DND-41 (cell line): ENCODE data around the gene AHRR.

Experiments
- ATAC-seq: fragments of 200-7000 bp; cut with Tn5 transposase; 3 replicates; pipeline ENCODE4 v1.9.1; 2021; ENCODE audit warnings: low read depth; ENCODE audit not compliant: insufficient read depth
- DNase-seq: peaks from one replicate; pipeline ENCODE4 v3.0.0-alpha.2; 2020
- H2AFZ ChIP-seq: 2 replicates; pipeline ENCODE4 v1.6.0; 2012; ENCODE audit warnings: low read depth, low read length
- H3K27ac ChIP-seq: 2 replicates; pipeline ENCODE4 v1.5.1; 2012; ENCODE audit warnings: low read length, inconsistent platforms
- H3K27me3 ChIP-seq: fragments of 200-600 bp; sonication (generic); 2 replicates; pipeline ENCODE4 v1.6.0; 2012; ENCODE audit warnings: low read length, mild to moderate bottlenecking, inconsistent platforms; ENCODE audit not compliant: insufficient read depth, poor library complexity
- H3K36me3 ChIP-seq: 2 replicates; pipeline ENCODE4 v1.5.1; 2012; ENCODE audit warnings: low read length, inconsistent platforms; ENCODE audit not compliant: insufficient read depth
- H3K4me1 ChIP-seq: 2 replicates; pipeline ENCODE4 v1.5.1; 2012; ENCODE audit warnings: mild to moderate bottlenecking, low read length; ENCODE audit not compliant: insufficient read depth
- H3K4me2 ChIP-seq: 2 replicates; pipeline ENCODE4 v1.6.0; 2012; ENCODE audit warnings: mild to moderate bottlenecking, moderate library complexity, low read length, inconsistent platforms; ENCODE audit not compliant: insufficient read depth
- H3K4me3 ChIP-seq, 2 experiments: fragments of 200-600 bp in 1 of 2; shearing (Covaris generic) in 1 of 2; 2 replicates each; pipeline ENCODE4 v1.5.1; 2012 to 2016; ENCODE audit warnings: inconsistent platforms in 2 of 2, low read length in 2 of 2, mild to moderate bottlenecking in 2 of 2, low read depth in 1 of 2, moderate library complexity in 1 of 2
- H3K79me2 ChIP-seq: 2 replicates; pipeline ENCODE4 v1.6.0; 2012; ENCODE audit warnings: low read length, inconsistent platforms; ENCODE audit not compliant: insufficient read depth
- H3K9ac ChIP-seq: 2 replicates; pipeline ENCODE4 v1.6.0; 2012; ENCODE audit warnings: low read depth, mild to moderate bottlenecking, inconsistent platforms, low read length, moderate library complexity
- H3K9me3 ChIP-seq: 2 replicates; pipeline ENCODE4 v1.5.1; 2012; ENCODE audit warnings: low read length, moderate library complexity, mild to moderate bottlenecking, inconsistent platforms; ENCODE audit not compliant: insufficient read depth, severe bottlenecking
- H4K20me1 ChIP-seq: 2 replicates; pipeline ENCODE4 v1.6.0; 2012; ENCODE audit warnings: low read length; ENCODE audit not compliant: insufficient read depth
- EZH2 ChIP-seq: IDR thresholded peaks from 3 replicates; pipeline ENCODE4 v1.6.1; 2012; ENCODE audit warnings: borderline replicate concordance, low read depth, mild to moderate bottlenecking, moderate library complexity, low read length, inconsistent platforms; ENCODE audit not compliant: severe bottlenecking
- TF ChIP-seq, protein P1 (sequence below): IDR thresholded peaks from 2 replicates; pipeline ENCODE4 v1.5.1; 2012; ENCODE audit warnings: borderline replicate concordance, low read length, moderate library complexity, mild to moderate bottlenecking; ENCODE audit not compliant: poor library complexity, severe bottlenecking; ENCODE audit errors: extremely low read depth

AHRR gene

DNA sequence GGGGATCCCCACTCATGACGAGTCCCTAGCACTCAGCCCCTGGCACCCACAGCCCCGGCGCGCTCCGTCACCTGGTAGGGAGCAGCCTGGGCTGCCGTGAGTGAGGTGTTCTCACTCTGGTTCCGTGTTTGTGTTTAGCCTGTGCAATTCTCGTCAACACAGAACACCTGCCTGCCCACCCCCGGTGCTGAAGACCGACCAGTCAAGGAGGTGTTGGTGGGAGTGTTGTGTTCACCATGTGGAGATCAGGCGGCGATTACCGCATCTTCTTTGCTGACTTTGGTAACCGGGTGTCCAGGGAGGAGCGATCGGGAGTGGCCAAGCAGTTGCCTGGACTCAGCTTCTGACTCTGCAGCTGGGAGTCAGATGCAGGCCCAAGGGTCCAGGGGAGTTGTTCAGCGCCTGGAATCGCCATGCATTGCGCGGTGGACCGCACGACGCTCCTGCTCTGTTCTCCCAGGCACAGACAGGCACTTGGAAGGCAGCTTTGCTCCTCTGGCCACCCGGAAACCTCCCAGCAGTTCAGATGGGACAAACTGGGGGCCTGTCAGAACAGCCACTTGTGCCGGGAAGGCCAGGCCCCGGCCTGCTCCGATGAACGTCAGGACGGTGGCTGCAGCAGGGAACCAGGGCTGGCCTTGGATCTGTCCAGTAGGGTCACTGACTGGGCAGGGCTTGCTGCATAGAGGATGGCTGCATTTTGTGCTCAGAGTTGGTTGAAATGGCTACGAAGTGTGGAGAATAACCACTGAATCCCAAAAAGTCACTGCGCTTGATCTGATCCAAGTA, 149.6 kb downstream of the AHRR start:
- Histone ChIP-seq H3K79me2 (peaks cover 35% of the 10 kb centered on the region), H3K9me3 (no peaks in the 10 kb centered on the region), H3K9ac (peak overlapping the region; percentile 100), H3K27me3 (no peaks in the 10 kb centered on the region), H3K4me2 (peak overlapping the region; percentile 89), H3K36me3 (peaks cover 23% of the 10 kb centered on the region), H3K4me1 (peaks cover 34% of the 10 kb centered on the region), H3K4me3 (peak overlapping the region in 1 of 2 experiments; percentile 73; a peak in 3 of 4 replicates), H2AFZ (no peak overlapping the region), H4K20me1 (peaks cover 18% of the 10 kb centered on the region), H3K27ac (peak overlapping the region; percentile 94)
- DNase-seq (no peak), ATAC-seq (no peak)
- TF ChIP-seq, protein P1, sequence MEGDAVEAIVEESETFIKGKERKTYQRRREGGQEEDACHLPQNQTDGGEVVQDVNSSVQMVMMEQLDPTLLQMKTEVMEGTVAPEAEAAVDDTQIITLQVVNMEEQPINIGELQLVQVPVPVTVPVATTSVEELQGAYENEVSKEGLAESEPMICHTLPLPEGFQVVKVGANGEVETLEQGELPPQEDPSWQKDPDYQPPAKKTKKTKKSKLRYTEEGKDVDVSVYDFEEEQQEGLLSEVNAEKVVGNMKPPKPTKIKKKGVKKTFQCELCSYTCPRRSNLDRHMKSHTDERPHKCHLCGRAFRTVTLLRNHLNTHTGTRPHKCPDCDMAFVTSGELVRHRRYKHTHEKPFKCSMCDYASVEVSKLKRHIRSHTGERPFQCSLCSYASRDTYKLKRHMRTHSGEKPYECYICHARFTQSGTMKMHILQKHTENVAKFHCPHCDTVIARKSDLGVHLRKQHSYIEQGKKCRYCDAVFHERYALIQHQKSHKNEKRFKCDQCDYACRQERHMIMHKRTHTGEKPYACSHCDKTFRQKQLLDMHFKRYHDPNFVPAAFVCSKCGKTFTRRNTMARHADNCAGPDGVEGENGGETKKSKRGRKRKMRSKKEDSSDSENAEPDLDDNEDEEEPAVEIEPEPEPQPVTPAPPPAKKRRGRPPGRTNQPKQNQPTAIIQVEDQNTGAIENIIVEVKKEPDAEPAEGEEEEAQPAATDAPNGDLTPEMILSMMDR, result no peak
- no peak for TF ChIP-seq EZH2

DNA sequence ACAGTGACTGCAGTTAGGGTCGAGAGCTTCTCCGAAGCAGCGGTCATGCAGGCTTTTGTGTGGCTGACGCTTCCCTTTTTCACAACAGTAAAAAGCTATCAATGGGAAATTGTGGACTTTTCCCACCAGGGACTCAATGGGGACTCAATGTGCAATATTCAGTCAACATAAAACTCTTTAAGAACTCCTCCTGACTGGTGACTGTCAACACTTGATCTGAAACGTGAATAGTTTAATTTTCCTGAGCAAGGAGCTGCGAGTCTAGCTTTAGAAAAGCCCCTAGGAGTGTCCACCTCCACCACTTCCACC, 150.2 kb downstream of the AHRR start:
- TF ChIP-seq EZH2, result no peak
- TF ChIP-seq, protein P1, result no peak
- no peak for ATAC-seq
- H3K27ac ChIP-seq, result peak overlapping the region; percentile 94

DNA sequence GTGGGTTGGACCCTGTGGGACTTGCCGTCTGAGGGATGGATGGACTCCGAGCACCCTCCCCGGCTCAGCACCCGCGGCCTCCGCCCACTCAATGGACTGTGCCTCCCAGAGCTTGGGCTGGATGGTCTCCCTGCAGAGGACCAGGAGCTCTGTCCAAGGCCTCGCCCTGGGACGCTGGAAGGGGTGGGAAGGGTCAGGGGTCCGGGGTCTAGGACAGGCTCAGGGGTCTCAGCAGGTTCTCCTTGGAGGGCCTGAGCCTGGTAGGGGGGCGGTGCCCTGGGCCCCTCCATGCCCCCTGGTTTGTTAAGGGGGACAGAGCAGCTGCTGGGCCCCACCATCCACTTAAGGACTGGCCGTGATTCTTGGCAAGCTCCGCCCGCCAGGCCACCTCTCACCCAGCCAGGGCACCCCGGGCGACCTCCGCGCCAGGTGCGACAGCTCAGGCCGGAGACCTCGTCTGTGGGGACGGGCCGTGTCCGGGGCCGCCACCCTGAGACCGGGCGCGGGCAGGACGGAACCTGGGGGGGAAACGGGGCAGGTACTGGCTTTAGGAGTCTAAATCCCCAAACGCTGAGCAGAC, 150.7 kb downstream of the AHRR start:
- no peaks in the 10 kb centered on the region for H3K27me3 ChIP-seq
- ATAC-seq (peak; percentile 18), DNase-seq (peak; percentile 20)
- peak overlapping the region; percentile 89 for H3K4me2 ChIP-seq
- H3K27ac ChIP-seq, result peak overlapping the region; percentile 94
- peak overlapping the region; percentile 100 for H3K9ac ChIP-seq
- H2AFZ ChIP-seq, result peak overlapping the region; percentile 94
- H3K4me1 ChIP-seq, result peaks cover 34% of the 10 kb centered on the region
- peaks cover 35% of the 10 kb centered on the region for H3K79me2 ChIP-seq
- H3K36me3 ChIP-seq, result peaks cover 22% of the 10 kb centered on the region
- no peaks in the 10 kb centered on the region for H3K9me3 ChIP-seq
- H3K4me3 ChIP-seq, result peak overlapping the region; percentile 73 to 84
- H4K20me1 ChIP-seq, result peaks cover 26% of the 10 kb centered on the region
- TF ChIP-seq EZH2, result no peak
- TF ChIP-seq, protein P1, result no peak

More for the DNA sequence above, 150.2 kb downstream of the AHRR start:
- no peaks in the 10 kb centered on the region for H3K27me3 ChIP-seq
- H3K9ac ChIP-seq, result peak overlapping the region; percentile 100
- H3K79me2 ChIP-seq, result peaks cover 35% of the 10 kb centered on the region
- no peaks in the 10 kb centered on the region for H3K9me3 ChIP-seq
- peaks cover 23% of the 10 kb centered on the region for H4K20me1 ChIP-seq
- peak overlapping the region; percentile 73 to 84; a peak in 3 of 4 replicates for H3K4me3 ChIP-seq
- no peak overlapping the region for H2AFZ ChIP-seq
- peak overlapping the region; percentile 89 for H3K4me2 ChIP-seq
- peaks cover 34% of the 10 kb centered on the region for H3K4me1 ChIP-seq
- DNase-seq, result no peak
- H3K36me3 ChIP-seq, result peaks cover 22% of the 10 kb centered on the region
